Neuron (in vitro differentiated cells): Measurements from ENCODE around the gene GFOD1.
"Not testable (repeated sequence)": the region's sequence is repeated elsewhere in the genome, so short reads cannot be mapped to it uniquely, and the experiment has no call there.

ENCODE experiments used
- H2AFZ ChIP-seq: one replicate; pipeline ENCODE4 v1.6.1; 2013; ENCODE audit warnings: low read depth, mild to moderate bottlenecking, inconsistent platforms, low read length, moderate library complexity
- H3K27me3 ChIP-seq: one replicate; pipeline ENCODE4 v1.6.1; 2013; ENCODE audit warnings: low read length; ENCODE audit not compliant: insufficient read depth
- H3K36me3 ChIP-seq: one replicate; pipeline ENCODE4 v1.6.1; 2013; ENCODE audit warnings: low read length; ENCODE audit not compliant: insufficient read depth
- H3K4me1 ChIP-seq: one replicate; pipeline ENCODE4 v1.6.1; 2013; ENCODE audit warnings: low read length; ENCODE audit not compliant: insufficient read depth
- H3K4me3 ChIP-seq: 2 replicates; pipeline ENCODE4 v1.5.1; 2013; ENCODE audit warnings: mild to moderate bottlenecking, low read length, moderate library complexity
- H3K9me3 ChIP-seq: one replicate; pipeline ENCODE4 v1.6.1; 2013; ENCODE audit warnings: low read length

Gene GFOD1

DNA sequence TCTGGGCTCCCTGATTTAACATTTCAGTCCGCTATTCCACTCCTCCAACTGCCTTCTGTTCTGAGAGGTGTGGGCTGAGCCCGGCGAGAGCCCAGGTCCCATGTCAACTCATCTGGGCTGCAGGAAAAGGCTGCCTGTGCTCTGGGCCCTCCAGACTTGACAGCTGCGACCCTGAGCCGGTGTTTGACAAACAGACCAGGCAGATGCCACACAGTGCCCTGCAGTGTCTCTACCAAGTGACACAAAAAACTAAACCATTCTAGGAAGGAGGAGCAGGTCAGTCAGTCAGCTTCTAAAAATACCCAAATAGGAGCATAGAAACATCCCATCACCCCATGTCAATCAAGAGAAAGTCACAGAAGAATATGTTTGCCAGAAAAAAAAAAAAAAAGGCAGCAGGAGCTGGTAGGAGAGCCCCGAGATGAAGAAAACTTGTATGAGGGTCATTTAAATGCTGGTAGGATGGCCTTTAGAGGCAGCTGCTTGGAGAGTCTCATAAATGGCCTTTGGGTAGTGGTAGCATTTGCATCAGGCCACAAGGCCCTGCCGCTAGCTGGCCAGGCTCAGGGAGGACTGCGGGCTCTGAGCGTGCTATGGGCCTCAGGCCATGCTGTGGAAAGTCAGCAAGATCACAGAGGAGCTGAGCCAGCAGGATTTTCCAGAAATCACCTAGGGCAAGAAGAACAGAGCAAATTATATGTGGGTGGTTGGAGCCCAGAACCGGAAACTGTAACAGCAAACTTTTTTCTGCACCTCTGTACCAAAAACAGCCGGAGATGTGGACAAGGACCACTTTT, 36.6 kb upstream of the GFOD1 start:
- Histone ChIP-seq H2AFZ (no peak overlapping the region), H3K4me1 (peaks cover 3% of the 10 kb centered on the region), H3K4me3 (no peak overlapping the region), H3K9me3 (peaks cover 2% of the 10 kb centered on the region), H3K27me3 (peaks cover 2% of the 10 kb centered on the region), H3K36me3 (no peaks in the 10 kb centered on the region)

DNA sequence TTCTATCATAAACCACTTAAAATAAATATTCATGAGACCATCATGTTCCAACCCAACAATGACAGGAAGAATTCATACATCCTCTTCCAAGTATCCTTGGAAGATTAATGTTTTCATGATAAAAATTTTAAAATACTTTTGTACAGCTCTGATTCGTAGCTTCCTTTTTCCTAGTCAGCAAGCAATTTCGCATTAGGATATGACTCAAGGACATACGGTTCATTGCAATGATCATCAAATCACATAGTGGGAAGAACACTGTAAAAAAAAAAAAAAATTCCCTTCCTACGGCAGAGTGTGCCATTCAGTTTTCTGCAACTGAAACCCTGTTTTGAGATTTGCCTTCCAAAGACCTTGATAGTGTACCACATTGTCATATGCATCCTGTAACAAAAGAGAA, 35.3 kb upstream of the GFOD1 start:
- peaks cover 3% of the 10 kb centered on the region for H3K4me1 ChIP-seq
- no peaks in the 10 kb centered on the region for H3K36me3 ChIP-seq
- no peaks in the 10 kb centered on the region for H3K27me3 ChIP-seq
- H3K4me3 ChIP-seq, result no peak overlapping the region
- H2AFZ ChIP-seq, result no peak overlapping the region
- H3K9me3 ChIP-seq, result peaks cover 2% of the 10 kb centered on the region

DNA sequence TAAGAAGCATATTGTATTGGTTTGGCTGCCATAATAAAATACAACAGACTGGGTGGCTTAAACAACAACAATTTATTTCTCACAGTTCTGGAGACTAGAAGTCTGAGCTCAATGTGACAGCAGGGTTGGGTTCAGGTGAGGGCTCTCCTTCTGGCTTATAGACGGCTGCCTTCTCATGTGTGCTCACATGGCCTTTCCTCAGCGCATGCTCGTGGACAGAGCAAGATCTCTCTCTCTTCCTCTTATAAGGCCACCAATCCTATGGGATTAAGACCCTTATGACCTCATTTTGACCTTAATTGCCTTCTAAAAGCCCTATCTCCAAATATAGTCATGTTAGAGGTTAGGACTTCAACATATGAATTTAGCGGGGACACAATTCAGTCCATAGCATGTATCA, 32.4 kb upstream of the GFOD1 start:
- Histone ChIP-seq H3K27me3 (no peaks in the 10 kb centered on the region), H2AFZ (no peak overlapping the region), H3K36me3 (no peaks in the 10 kb centered on the region), H3K4me3 (no peak overlapping the region), H3K9me3 (peaks cover 2% of the 10 kb centered on the region), H3K4me1 (peaks cover 3% of the 10 kb centered on the region)

DNA sequence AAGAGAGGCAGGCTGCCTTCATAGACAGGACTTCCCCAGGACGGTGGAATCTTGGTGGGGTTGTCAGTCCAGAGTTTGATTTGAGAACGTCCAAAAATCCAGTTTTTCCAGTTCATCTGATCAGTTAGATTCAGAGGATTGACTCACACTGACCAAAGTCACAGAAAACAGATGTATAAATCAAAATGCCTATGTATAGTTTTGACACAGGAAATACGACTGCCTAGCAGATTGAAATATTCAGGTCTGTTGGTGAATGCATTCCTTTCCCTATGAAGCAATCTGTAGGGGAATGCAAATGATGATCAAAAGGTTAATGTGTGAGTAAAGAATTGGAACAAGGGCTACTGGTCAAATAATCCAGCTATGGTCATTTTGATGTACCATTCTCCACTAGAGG, 29.7 kb upstream of the GFOD1 start:
- Histone ChIP-seq H3K9me3 (peaks cover 2% of the 10 kb centered on the region), H3K4me1 (no peaks in the 10 kb centered on the region), H2AFZ (no peak overlapping the region), H3K36me3 (no peaks in the 10 kb centered on the region), H3K27me3 (no peaks in the 10 kb centered on the region), H3K4me3 (no peak overlapping the region)

DNA sequence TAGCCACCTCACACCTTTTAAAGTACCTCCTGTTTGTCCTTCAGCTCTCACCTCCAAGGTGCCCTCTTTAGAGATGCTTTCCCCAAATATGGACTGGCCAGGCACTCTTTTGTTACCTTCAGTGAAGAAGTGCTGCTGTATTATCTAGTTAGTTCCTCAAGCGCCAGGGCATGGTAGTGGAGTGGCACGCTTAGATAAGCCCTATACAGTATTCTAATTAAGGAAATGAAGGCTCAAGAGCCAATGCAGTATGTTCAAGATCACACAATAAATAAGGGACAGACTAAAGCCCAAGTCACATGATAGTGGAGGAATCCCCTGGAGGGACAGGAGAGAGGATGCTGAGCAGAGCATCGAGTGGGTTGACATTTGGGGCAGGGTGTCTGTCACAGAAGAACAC, 28.5 kb upstream of the GFOD1 start:
- no peak overlapping the region for H2AFZ ChIP-seq
- H3K36me3 ChIP-seq, result no peaks in the 10 kb centered on the region
- no peaks in the 10 kb centered on the region for H3K27me3 ChIP-seq
- peaks cover 2% of the 10 kb centered on the region for H3K9me3 ChIP-seq
- no peak overlapping the region for H3K4me3 ChIP-seq
- H3K4me1 ChIP-seq, result no peaks in the 10 kb centered on the region

DNA sequence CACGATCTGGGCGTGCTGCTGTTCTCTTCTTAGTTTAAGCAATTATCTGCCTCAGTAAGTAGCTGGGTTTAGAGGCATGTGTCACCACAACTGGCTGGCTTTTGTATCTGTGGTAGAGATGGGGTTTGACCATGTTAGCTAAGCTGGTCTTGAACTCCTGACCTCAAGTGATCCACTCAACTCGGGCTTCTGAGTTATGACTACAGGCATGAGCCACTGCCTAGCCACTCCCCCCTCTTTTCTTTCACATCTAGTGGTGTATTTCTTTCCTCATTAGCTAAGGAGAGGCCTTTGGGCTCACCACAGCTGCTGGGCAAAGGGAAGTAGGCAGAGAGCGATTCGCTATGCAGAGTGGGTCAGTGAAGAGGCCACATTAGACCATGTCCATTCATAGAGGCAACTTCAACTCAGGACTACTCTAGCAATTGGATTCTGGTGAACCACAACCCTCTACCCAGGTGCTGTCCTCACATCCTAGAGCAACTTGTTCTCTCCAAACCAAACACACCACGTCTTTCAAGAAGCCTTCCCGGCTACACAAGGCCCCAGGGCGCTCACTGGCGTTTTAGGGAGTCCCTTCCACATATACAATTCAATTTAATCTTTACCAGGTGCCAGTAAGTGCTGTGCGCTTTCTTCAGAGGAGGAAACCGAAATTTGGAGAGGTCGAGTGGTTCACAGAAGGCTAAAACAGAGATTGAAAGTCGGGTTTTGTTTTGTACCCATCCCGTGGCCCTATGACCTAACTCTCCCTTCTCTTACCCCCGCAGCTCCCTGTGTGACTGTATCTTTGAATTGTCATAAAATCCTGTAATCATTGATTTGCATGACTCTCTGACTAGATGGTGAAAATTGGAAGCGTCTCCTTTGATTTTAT, 26.5 kb upstream of the GFOD1 start:
- no peak overlapping the region for H2AFZ ChIP-seq
- no peaks in the 10 kb centered on the region for H3K27me3 ChIP-seq
- H3K4me1 ChIP-seq, result no peaks in the 10 kb centered on the region
- no peak overlapping the region for H3K4me3 ChIP-seq
- H3K9me3 ChIP-seq, result no peaks in the 10 kb centered on the region
- no peaks in the 10 kb centered on the region for H3K36me3 ChIP-seq

DNA sequence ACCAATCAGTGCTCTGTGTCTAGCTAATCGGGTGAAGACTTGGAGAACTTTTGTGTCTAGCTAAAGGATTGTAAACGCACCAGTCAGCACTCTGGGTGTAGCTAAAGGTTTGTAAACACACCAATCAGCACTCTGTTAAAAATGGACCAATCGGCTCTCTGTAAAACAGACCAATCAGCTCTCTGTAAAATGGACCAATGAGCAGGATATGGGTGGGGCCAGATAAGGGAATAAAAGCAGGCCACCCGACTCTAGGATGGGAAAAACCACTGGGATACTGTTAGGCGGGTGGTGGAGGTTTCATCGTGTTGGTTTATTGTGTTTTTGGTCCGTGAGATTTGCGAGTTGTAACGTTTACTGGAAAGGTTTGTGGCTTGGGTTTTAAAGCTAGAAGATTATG, 25.5 kb upstream of the GFOD1 start:
- H3K4me3 ChIP-seq, result no peak overlapping the region

DNA sequence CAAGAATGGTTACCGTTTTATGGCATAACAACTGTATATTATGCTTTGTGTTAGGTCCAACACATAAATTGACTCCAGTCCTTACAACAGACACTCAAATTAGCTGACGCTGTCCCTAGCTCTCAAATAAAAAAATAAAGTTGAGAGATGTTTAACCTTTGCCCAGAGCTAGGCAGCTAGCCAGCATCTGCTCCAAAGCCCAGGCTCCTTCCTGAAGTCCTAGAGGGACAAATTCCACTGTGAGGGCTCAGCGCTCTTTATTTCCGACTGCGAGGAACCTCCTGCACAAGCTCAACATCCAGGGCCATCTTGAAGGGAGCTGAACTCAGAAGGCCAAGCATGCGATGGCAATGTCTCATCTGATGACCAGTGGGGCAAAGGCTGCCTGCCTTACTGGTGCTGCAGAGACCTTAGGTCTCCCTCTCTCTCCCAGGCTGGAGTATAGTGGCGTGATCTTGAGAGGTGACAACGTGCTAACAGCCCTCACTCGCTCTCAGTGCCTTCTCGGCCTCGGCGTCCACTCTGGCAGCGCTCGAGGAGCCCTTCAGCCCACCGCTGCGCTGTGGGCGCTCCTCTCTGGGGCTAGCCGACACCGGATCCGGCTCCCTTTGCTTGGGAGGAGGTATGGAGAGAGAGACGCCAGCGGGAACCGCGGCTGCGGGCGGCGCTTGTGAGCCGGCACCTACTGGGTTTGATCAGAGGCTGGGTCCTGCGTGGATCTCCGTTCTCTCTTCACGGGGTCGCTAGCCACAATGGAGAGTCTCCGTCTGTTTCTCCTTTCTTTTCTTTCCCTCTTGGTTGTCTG, 24.7 kb upstream of the GFOD1 start:
- Histone ChIP-seq H3K4me3 (no peak overlapping the region), H3K36me3 (no peaks in the 10 kb centered on the region), H3K9me3 (no peaks in the 10 kb centered on the region), H3K4me1 (no peaks in the 10 kb centered on the region), H2AFZ (no peak overlapping the region), H3K27me3 (no peaks in the 10 kb centered on the region)

More for the DNA sequence above, 25.5 kb upstream of the GFOD1 start:
- no peaks in the 10 kb centered on the region for H3K4me1 ChIP-seq
- H3K36me3 ChIP-seq, result no peaks in the 10 kb centered on the region
- no peak overlapping the region for H2AFZ ChIP-seq
- no peaks in the 10 kb centered on the region for H3K27me3 ChIP-seq
- no peaks in the 10 kb centered on the region for H3K9me3 ChIP-seq

DNA sequence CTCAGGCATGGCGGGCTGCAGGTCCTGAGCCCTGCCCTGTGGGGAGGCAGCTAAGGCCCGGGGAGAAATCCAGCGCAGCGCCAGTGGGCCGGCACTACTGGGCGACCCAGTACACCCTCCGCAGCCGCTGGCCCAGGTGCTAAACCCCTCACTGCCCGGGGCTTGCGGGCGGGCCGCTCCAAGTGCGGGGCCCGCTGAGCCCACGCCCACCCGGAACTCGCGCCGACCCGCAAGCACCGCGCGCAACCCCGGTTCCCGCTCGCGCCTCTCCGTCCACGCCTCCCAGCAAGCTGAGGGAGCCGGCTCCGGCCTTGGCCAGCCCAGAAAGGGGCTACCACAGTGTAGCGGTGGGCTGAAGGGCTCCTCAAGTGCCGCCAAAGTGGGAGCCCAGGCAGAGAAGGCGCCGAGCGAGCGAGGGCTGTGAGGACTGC, 23.8 kb upstream of the GFOD1 start:
- H3K27me3 ChIP-seq, H3K4me1 ChIP-seq, H3K9me3 ChIP-seq, H2AFZ ChIP-seq, H3K36me3 ChIP-seq, H3K4me3 ChIP-seq: not testable (repeated sequence)

DNA sequence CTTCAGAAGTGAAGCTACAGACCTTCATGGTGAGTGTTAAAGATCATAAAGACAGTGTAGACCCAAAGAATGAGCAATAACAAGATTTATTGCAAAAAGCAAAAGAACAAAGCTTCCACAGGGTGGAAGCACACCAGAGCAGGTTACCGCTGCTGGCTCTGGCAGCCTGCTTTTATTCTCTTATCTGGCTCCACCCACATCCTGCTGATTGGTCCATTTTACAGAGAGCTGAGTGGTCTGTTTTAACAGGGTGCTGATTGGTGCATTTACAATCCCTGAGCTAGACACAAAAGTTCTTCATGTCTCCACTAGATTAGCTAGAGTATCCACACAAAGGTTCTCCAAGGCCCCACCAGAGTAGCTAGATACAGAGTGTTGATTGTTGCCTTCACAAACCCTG, 23.0 kb upstream of the GFOD1 start:
- H3K4me3 ChIP-seq, H3K27me3 ChIP-seq, H2AFZ ChIP-seq, H3K4me1 ChIP-seq, H3K9me3 ChIP-seq, H3K36me3 ChIP-seq: not testable (repeated sequence)

DNA sequence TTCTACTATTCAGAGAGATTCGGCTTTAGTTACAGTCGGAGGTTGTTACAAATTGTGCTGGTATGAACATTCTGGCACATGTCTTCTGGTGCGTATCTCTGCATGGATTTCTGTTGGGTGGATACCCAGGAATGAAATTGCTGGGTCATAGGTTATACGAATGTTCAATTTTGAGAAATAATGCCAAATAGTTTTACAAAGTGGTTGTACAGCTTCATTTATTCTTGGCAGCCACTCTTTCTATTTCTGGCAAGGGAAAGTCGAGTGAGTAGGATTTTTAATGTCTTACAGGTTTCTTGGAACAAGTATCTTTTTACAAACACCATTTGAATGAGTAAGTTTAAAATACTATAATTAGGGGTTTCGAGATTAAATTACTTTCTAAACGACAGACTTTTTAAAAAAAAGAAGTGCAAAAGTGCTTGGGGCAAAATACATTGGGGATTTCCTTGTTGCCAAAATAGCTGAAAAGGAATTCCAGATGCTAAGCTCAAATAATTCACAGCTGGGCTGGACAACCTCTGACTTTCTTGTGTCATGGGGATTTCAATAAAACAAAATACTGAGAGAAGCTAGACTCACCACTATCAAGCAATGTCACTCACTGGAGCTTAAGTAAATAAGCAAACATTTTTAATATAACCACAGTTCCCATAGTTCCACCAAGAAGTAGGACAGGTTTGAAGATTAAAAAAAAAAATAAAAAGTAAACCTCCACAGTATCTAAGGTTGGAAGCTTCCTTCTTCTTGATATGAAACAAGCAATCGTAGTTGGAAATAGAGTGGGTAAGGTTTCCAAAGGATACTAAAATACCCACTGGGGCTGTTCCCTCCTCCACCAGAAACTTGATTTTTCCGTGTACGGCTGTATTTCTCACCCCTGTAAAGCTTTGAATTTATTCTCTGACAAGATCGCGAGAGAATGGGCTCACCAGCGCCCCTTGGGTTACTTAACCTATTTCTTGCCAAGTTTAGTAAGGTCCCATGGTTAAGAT, 21.6 kb upstream of the GFOD1 start:
- H3K36me3 ChIP-seq, result no peaks in the 10 kb centered on the region
- no peak overlapping the region for H3K4me3 ChIP-seq
- no peak overlapping the region for H2AFZ ChIP-seq
- no peaks in the 10 kb centered on the region for H3K9me3 ChIP-seq
- H3K4me1 ChIP-seq, result no peaks in the 10 kb centered on the region
- peaks cover 3% of the 10 kb centered on the region for H3K27me3 ChIP-seq

DNA sequence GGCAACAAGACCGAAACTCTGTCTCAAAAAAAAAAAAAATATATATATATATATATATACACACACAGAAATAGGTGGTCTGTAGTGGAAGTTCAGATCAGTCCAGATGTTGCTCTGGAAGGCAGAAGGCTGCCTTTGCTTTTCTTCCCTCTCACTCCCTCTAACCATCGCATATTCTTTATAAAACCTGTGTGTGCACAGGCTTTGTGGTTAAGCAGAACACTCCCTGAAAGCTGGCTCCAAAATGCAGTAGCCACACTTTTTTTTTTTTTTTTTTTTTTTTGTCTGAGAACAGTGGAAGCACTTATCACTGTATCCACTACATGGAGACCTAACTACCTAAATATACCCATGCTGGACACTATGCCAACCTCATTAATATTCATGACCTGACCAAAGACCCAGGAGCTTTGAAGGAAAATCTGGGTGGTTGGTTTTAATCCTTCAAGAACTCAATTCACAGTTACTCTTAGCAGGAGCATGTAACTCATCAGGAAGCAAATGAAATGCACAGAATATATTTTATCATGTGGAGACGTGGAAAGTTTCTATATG, 20.0 kb upstream of the GFOD1 start:
- Histone ChIP-seq H3K36me3 (no peaks in the 10 kb centered on the region), H3K4me3 (no peak overlapping the region), H3K27me3 (peaks cover 3% of the 10 kb centered on the region), H2AFZ (no peak overlapping the region), H3K9me3 (no peaks in the 10 kb centered on the region), H3K4me1 (no peaks in the 10 kb centered on the region)
